Right lobe of liver (tissue), 6 donors: ENCODE results near the gene SMIM5. TPM values are rescaled to one million over a fixed set of nuclear protein-coding genes. Genes with fewer than 3 reads are reported as not detected.
A peak's percentile ranks its signal among the peaks of the same experiment; 100 is the strongest.

Source experiments
- ATAC-seq, 4 donors: fragments of 200-7000 bp; cut with Tn5 transposase; one replicate each; pipeline ENCODE4 v1.9.1; 2020; ENCODE audit warnings: mild to moderate bottlenecking in 4 of 4, moderate library complexity in 4 of 4
- DNase-seq, 3 donors: peaks; one replicate each; pipeline ENCODE4 v3.0.0-alpha.2; 2020
- H3K27ac ChIP-seq, 3 donors: fragments of 200-600 bp; one replicate each; pipeline ENCODE4 v1.8.0; 2022
- H3K27me3 ChIP-seq, 2 donors: fragments of 200-600 bp; one replicate each; pipeline ENCODE4 v1.8.0; 2022
- H3K36me3 ChIP-seq, 4 donors: fragments of 200-600 bp; sonication (generic) in 1 of 4; one replicate each; pipeline versions ENCODE4 v1.5.1 to v1.8.0; 2017 to 2022; ENCODE audit warnings: control low read depth in 1 of 4
- H3K4me1 ChIP-seq, 4 donors: fragments of 200-600 bp; sonication (generic) in 1 of 4; one replicate each; pipeline versions ENCODE4 v1.5.1 to v1.8.0; 2017 to 2022; ENCODE audit warnings: control low read depth in 1 of 4
- H3K4me3 ChIP-seq, 3 donors: fragments of 200-600 bp; one replicate each; pipeline ENCODE4 v1.8.0; 2022
- H3K9me3 ChIP-seq, 4 donors: fragments of 200-600 bp; sonication (generic) in 1 of 4; one replicate each; pipeline versions ENCODE4 v1.5.1 to v1.8.0; 2017 to 2022; ENCODE audit warnings: control low read depth in 1 of 4
- CTCF ChIP-seq, 4 donors: fragments of 200-600 bp in 3 of 4; fragments of 450-650 bp in 1 of 4; IDR thresholded peaks; one replicate each; pipeline versions ENCODE4 v1.5.1 to v1.8.0; 2016 to 2022; ENCODE audit warnings: antibody characterized with exemption in 4 of 4, mild to moderate bottlenecking in 2 of 4
- POLR2A ChIP-seq: fragments of 450-650 bp; IDR thresholded peaks from one replicate; pipeline ENCODE4 v1.6.1; 2017; ENCODE audit warnings: antibody characterized with exemption, mild to moderate bottlenecking
- WGBS: methylation state at CpG from one replicate; pipeline ENCODE4 v1.1.6; 2018; ENCODE audit warnings: low coverage, low lambda C conversion rate; ENCODE audit not compliant: insufficient coverage; ENCODE audit errors: missing lambda C conversion rate; 5-methylcytosine and 5-hydroxymethylcytosine counted together
- intact Hi-C, 2 donors: fragments of 100-400 bp; cut with DNase I; formaldehyde crosslinking; loops; one replicate each; pipeline versions ENCODE4 v1.11.2 to v1.14.1; 2022
- total RNA-seq, 6 experiments: library from RNA; depleted of rRNA in 2 of 6; stranded (reverse); fragments of >200 nt in 2 of 6; fragmentation: NEBNext Ultra II Directional in 3 of 6; extraction: Animal tissue kit (Norgen Biotek cat#: 25700) in 3 of 6; gene quantifications; one replicate each; pipeline versions ENCODE4 v1.1.0 to v1.2.4, GENCODE V29; 2016 to 2023
- donor health status: DM: no; HTN: yes; CAD: no.
- donor health status: DM: no; HTN: no; CAD: no.
- donor health status: DM: no; HTN: no; CAD: no.
- donor health status: DM: no; HTN: yes; CAD: no.
- donor health status: DM: no; HTN: yes; CAD: no.

SMIM5 gene
- total RNA-seq, 6 experiments from 2014 or later: 0.06 to 0.78 (median 0.29) TPM; not detected in 1

GRCh38 chr17:75645889-75646637 is 12.8 kb downstream of the SMIM5 start:
- Histone ChIP-seq H3K4me1 (peaks cover 0 to 15% (median 6%) of the 10 kb centered on the region in 4 donors), H3K4me3 (peak overlapping the region in 1 of 3 donors; percentile 42), H3K27me3 (no peaks in the 10 kb centered on the region), H3K36me3 (peaks cover 0 to 15% (median 7%) of the 10 kb centered on the region in 4 donors), H3K27ac (peak overlapping the region; percentile 65 to 86 (median 85)), H3K9me3 (no peaks in the 10 kb centered on the region)
- DNase-seq (peak; percentile 83 to 93 (median 93)), ATAC-seq (peak; percentile 98 to 99 (median 99))
- 37% methylated on average over 3 of the region's 17 CpGs for WGBS
- no peak for TF ChIP-seq CTCF (IDR thresholded peaks at IDR 0.05)
- TF ChIP-seq POLR2A: peak; percentile 85
- intact Hi-C loops: no loop called here

GRCh38 chr17:75646638-75646992 is 13.4 kb downstream of the SMIM5 start:
- Histone ChIP-seq H3K27ac (peak overlapping the region; percentile 65 to 86 (median 85)), H3K4me3 (peak overlapping the region in 1 of 3 donors; percentile 42)
- WGBS: 73% methylated on average over 2 of the region's 6 CpGs

GRCh38 chr17:75647061-75647460 is 13.8 kb downstream of the SMIM5 start:
- H3K9me3 ChIP-seq: no peaks in the 10 kb centered on the region
- peaks cover 0 to 15% (median 6%) of the 10 kb centered on the region in 4 donors for H3K4me1 ChIP-seq
- peaks cover 0 to 25% (median 9%) of the 10 kb centered on the region in 4 donors for H3K36me3 ChIP-seq
- intact Hi-C loops: no loop called here
- WGBS: no CpG with 5 or more reads among the region's 7 CpGs
- H3K4me3 ChIP-seq: no peak overlapping the region
- peak overlapping the region in 2 of 3 donors; percentile 65 to 86 for H3K27ac ChIP-seq
- peak in 1 of 3 donors; percentile 50 for DNase-seq
- H3K27me3 ChIP-seq: no peaks in the 10 kb centered on the region
- TF ChIP-seq CTCF (IDR thresholded peaks at IDR 0.05): no peak
- no peak for TF ChIP-seq POLR2A
- ATAC-seq: no peak

More at GRCh38 chr17:75646638-75646992, 13.4 kb downstream of the SMIM5 start:
- TF ChIP-seq POLR2A (no peak), CTCF (IDR thresholded peaks at IDR 0.05) (no peak)
- DNase-seq (no peak), ATAC-seq (no peak)
- H3K4me1 ChIP-seq: peaks cover 0 to 15% (median 6%) of the 10 kb centered on the region in 4 donors
- intact Hi-C loops: no loop called here
- peaks cover 0 to 21% (median 9%) of the 10 kb centered on the region in 4 donors for H3K36me3 ChIP-seq
- no peaks in the 10 kb centered on the region for H3K27me3 ChIP-seq
- no peaks in the 10 kb centered on the region for H3K9me3 ChIP-seq

- DNase-seq: peak in 1 of 3 donors; percentile 30
- H3K4me1 ChIP-seq: peaks cover 0 to 15% (median 6%) of the 10 kb centered on the region in 4 donors
- H3K27me3 ChIP-seq: no peaks in the 10 kb centered on the region
- no peak overlapping the region for H3K4me3 ChIP-seq
- 90% methylated on average over 2 of the region's 7 CpGs for WGBS
- TF ChIP-seq POLR2A: no peak
- TF ChIP-seq CTCF (IDR thresholded peaks at IDR 0.05): no peak
- H3K36me3 ChIP-seq: peaks cover 0 to 30% (median 9%) of the 10 kb centered on the region in 4 donors
- no peaks in the 10 kb centered on the region for H3K9me3 ChIP-seq
- intact Hi-C loops: no loop called here
- no peak for ATAC-seq
- no peak overlapping the region for H3K27ac ChIP-seq
These were observed 14.7 kb downstream of the SMIM5 start for GRCh38 chr17:75647921-75648320.
